ENCODE data around the gene DNAJC17.

The DNAJC17 gene

GRCh38 chr15:40850576-40851112 is 43.4 kb upstream of the DNAJC17 start:
- TF ChIP-seq, protein P1, sequence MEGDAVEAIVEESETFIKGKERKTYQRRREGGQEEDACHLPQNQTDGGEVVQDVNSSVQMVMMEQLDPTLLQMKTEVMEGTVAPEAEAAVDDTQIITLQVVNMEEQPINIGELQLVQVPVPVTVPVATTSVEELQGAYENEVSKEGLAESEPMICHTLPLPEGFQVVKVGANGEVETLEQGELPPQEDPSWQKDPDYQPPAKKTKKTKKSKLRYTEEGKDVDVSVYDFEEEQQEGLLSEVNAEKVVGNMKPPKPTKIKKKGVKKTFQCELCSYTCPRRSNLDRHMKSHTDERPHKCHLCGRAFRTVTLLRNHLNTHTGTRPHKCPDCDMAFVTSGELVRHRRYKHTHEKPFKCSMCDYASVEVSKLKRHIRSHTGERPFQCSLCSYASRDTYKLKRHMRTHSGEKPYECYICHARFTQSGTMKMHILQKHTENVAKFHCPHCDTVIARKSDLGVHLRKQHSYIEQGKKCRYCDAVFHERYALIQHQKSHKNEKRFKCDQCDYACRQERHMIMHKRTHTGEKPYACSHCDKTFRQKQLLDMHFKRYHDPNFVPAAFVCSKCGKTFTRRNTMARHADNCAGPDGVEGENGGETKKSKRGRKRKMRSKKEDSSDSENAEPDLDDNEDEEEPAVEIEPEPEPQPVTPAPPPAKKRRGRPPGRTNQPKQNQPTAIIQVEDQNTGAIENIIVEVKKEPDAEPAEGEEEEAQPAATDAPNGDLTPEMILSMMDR (IDR thresholded peaks at IDR 0.05; ENCODE audit: low read depth, low read length): no peak
- DNase-seq (ENCODE audit: low read depth, low spot score): no peak
- H3K4me3 ChIP-seq (ENCODE audit: low read depth, low read length): no peak overlapping the region
- in situ Hi-C loops (cut with HindIII; ENCODE audit: low sequenced_read_pairs): no loop called here

GRCh38 chr15:40847223-40847961 is 40.1 kb upstream of the DNAJC17 start:
- TF ChIP-seq, protein P1 (IDR thresholded peaks at IDR 0.05; ENCODE audit: low read depth, low read length): no peak
- H3K4me3 ChIP-seq (ENCODE audit: low read depth, low read length): no peak overlapping the region
- no peak for DNase-seq (ENCODE audit: low read depth, low spot score)
- in situ Hi-C loops (cut with HindIII; ENCODE audit: low sequenced_read_pairs): no loop called here

GRCh38 chr15:40846841-40847222 is 39.6 kb upstream of the DNAJC17 start:
- no peak for DNase-seq (ENCODE audit: low read depth, low spot score)
- in situ Hi-C loops (cut with HindIII; ENCODE audit: low sequenced_read_pairs): no loop called here
- TF ChIP-seq, protein P1 (IDR thresholded peaks at IDR 0.05; ENCODE audit: low read depth, low read length): no peak
- no peak overlapping the region for H3K4me3 ChIP-seq (ENCODE audit: low read depth, low read length)

DNA sequence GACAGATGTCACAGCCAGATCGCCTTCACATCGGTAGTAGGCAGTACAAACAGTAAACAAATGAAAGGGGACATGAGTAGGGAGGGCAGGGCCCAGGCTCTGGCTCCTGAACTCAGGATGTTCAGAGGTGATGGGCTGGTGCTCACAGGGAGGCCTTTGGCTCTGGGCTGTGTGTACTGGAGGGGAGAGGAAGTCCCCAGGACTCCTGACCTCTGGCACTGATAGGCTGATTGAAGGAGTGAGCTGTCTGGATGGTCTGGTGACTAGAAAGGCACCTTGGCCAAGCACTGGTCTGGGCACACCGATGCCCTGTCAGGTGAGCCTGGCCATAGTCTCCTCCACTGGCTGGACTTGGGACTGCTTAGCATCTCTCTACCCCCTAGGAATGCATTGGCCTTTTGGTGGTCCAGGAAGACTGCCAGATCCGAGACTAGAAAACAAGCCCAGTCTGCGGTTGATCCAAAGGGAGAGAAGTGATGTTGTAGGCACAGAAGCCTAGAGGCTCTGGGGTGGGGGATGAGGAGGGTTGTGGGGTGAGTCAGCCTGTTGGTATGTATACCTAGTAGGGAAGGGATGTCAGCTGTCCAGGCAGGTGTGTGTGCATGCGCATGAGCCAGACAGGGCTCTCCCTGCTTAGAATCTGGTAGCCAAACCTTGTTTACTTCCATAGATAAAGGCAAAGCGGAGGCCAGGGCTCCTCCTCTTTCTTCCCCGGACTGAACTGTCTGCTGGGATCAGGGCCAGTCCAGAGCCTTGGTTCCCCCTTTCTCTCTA is 38.4 kb upstream of the DNAJC17 start:
- DNase-seq (ENCODE audit: low read depth, low spot score): no peak
- in situ Hi-C loops (cut with HindIII; ENCODE audit: low sequenced_read_pairs): no loop called here
- no peak overlapping the region for H3K4me3 ChIP-seq (ENCODE audit: low read depth, low read length)
- TF ChIP-seq, protein P1 (IDR thresholded peaks at IDR 0.05; ENCODE audit: low read depth, low read length): no peak

GRCh38 chr15:40845036-40845435 is 37.8 kb upstream of the DNAJC17 start:
- no peak overlapping the region for H3K4me3 ChIP-seq (ENCODE audit: low read depth, low read length)
- TF ChIP-seq, protein P1 (IDR thresholded peaks at IDR 0.05; ENCODE audit: low read depth, low read length): no peak
- DNase-seq (ENCODE audit: low read depth, low spot score): no peak
- in situ Hi-C loops (cut with HindIII; ENCODE audit: low sequenced_read_pairs): no loop called here

- no peak for DNase-seq (ENCODE audit: low read depth, low spot score)
- TF ChIP-seq, protein P1 (IDR thresholded peaks at IDR 0.05; ENCODE audit: low read depth, low read length): no peak
- in situ Hi-C loops (cut with HindIII; ENCODE audit: low sequenced_read_pairs): no loop called here
- peak overlapping the region; percentile 27 for H3K4me3 ChIP-seq (ENCODE audit: low read depth, low read length)
Measured at GRCh38 chr15:40844696-40845030, 37.4 kb upstream of the DNAJC17 start.

Measured in astrocyte of the spinal cord (primary cell).